GM11168 (cell line): ENCODE data around the gene KRTAP1-4.
"Not testable (repeated sequence)": the region's sequence is repeated elsewhere in the genome, so short reads cannot be mapped to it uniquely, and the experiment has no call there.

ENCODE experiments used
- in situ Hi-C: fragments of 300-500 bp; cut with MboI; formaldehyde crosslinking; loops from one replicate; pipeline ENCODE4 v1.12.0; 2022; ENCODE audit warnings: low sequenced_read_pairs; ENCODE audit not compliant: unreplicated experiment

The KRTAP1-4 gene, protein sequence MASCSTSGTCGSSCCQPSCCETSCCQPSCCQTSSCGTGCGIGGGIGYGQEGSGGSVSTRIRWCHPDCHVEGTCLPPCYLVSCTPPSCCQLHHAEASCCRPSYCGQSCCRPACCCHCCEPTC

DNA sequence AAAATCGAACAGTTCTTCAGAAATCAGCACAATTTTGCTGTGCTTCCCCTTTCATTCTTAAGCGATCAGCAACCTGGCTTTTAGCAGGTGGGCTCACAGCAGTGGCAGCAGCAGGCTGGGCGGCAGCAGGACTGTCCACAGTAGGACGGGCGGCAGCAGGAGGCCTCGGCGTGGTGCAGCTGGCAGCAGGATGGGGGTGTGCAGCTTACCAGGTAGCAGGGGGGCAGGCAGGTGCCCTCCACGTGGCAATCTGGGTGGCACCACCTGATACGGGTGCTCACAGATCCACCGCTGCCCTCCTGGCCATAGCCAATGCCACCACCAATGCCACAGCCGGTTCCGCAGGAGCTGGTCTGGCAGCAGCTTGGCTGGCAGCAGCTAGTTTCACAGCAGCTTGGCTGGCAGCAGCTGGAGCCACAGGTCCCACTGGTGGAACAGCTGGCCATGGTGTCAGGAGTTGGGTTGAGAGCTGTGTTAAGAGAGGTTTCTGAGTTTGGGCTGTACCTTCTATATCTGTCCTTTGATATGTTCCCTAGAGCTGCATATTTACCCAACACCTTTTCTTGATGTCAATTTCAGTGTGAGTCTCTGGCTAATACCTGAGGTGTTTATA is at the start of gene KRTAP1-4:
KRTAP1-4 (minus strand) TSS at position 563 of the 613 bp plus-strand sequence; CDS start at position 446, 117 bp downstream.
- in situ Hi-C loops: no loop called here

DNA sequence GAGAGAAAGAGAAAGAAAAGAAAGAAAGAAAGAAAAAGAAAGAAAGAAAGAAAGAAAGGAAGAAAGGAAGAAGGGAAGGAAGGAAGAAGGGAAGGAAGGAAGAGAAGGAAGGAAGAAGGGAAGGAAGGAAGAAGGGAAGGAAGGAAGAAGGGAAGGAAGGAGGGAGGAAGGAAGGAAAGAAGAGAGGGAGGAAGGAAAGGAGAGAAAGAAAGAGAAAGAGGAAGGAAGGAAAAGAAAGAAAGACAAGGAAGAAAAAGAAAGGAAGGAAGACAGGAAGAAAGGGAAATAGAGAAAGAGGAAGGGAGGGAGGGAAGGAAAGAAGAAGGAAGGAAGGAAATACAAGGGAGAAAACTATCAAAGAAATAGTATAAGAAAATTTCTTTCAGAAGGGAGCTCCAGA is 46.8 kb upstream of the KRTAP1-4 start:
- in situ Hi-C loops: no loop called here

DNA sequence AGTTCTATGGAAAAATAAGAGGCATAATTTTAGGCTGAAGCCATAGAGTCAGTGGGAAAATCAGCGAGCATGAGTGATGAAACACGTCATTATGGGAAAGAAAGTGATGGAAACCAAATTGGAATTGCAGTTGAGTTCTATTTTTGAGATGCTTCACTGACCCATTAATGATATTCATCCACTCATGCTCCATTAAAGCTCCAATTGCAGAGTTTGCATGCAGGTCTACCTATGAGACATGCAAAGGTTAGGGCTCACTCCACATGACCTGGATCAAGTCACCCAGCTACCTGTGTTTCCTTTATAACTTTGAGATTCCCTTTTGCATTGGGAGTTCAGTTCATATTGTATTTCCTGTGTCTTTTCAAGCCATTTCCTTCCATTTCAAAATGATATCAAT is 43.7 kb upstream of the KRTAP1-4 start:
- in situ Hi-C loops: no loop called here

DNA sequence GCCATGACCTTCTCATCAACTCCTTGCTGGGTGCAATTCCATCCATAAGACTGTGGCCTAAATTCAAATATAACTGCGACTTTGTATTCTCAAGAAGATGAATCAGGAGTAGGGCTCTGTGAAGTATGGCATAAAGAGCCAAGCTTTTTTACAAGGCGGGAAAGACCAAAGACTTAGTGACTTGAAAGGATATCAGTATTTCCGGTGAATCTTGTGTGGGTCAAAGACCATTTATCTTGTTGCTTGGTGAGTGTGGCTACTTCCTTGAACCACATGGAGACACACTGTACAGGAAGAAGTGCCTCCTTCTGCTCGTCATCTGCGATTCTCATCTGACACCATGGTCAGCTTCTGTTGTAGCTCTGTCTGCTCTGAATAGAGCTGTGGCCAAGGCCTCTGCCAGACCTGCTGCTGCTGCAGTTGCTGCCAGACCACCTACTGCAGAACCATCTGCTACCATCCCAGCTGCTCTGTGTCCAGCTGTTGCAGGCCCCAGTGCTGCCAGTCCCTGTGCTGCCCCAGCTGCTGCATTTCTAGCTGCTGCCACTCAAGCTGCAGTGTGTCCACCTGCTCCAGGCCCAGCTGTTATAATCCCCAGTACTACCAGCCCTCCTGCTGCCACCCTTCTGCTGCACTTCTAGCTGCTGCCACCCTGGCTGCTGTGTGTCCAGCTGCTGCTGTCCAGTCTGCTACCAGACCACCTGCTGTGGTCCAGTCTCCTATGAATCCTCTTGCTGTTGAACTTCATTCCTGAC is 41.8 kb upstream of the KRTAP1-4 start:
- in situ Hi-C loops: no loop called here

DNA sequence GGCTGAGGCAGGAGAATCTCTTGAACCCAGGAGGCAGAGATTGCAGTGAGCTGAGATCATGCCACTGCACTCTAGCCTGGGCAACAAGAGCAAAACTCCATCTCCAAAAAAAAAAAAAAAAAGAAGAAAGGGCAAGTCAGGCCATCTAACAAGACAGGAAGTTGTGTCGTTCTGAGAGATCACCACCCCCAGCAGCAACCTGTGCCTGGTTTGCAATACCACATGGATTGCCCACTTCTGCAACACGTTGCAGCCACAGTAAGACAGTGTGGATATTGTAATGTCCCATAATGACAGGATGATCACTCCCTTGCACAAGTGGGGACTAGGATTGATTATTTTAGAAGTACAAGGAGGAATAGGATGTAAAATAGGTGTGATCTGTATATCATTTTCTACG is 39.0 kb upstream of the KRTAP1-4 start:
- in situ Hi-C loops: no loop called here

DNA sequence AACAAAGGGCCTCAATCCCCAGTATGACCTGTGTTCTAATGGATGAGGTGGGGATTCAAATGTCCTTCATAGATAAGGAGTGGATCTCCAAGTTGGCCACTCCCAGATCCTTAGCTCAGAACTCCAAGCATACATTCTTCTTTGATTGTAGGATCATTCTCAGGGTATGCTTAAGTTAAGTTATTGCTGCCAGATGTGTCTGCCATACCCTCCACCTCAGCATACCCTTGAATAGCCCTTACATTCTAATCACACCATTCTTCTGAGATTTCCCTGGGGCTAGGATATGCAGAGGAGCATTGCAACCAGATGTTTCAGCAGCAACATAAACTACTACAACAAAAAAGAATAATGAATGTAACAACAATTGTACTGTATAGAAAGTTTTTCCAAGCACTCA is 37.3 kb upstream of the KRTAP1-4 start:
- in situ Hi-C loops: no loop called here

DNA sequence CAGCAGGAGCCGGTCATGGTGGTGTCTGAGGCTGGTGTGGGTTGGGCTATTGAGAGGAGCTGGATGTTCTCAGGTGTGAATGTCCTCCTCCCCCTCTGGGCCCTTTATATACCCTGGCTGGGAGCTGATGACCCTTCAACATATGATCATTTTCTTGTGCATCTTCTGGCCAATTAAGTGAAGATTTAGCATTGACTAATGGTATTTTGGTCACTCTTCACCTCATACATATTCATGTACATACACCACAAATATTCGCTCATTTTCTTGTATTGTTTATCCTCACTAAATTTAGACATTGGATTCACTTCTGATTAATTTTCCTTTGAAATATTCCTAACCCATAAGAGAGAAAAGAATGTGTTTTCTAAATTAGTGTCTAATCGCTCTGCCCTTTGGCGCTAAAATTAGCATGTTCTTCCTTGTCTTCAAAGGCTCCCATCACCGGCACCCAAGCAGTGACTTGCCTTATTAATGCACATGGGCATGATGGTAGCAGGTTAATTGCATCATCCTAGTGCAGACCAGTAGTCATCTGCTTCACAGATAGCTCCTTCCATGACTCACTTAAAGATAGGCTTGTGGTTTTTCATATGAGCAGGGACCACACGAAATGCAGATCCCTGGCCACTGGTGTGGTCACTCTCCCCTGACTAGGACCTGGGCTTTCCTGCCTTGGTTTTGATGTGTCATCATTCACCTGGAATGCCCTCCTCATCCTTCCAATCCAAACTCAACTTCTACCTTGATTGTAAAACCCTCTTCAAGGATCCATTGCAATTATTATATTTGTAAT is 36.0 kb upstream of the KRTAP1-4 start, which contains the start of gene KRTAP2-4:
KRTAP2-4 (minus strand) TSS at position 51 of the 796 bp plus-strand sequence; CDS start at position 17, 34 bp downstream.
- in situ Hi-C loops: no loop called here

DNA sequence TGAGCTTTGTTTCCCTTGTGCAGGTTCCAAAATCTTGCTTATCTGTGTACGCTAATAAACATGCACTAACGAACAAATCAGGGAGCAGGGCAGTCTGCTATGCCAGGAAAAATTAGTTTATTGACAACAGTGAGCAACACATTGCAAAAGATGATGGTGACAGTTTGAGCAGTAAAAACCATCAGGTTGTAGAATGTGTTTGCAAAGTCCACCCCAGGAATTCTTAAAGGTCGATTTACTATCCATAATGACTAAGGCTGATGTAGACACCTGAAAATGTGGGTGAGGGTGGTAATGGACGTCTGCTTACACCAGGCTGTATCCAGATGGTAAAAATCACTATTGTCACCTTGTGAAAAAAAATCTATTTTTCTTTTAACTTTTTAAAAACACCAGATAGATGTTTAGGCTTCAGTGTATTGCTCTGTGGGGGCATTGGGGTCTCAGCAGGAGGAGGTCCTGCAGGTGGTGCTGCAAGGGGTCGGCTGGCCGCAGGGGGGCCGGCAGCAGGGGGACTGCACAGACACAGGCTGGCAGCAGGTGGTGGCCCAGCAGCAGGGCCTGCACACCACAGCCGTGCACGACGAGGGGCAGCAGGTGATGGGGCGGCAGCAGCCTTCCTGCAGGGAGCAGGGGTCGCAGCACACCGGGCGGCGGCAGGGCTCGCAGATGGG is 35.2 kb upstream of the KRTAP1-4 start:
- in situ Hi-C loops: not testable (repeated sequence)

DNA sequence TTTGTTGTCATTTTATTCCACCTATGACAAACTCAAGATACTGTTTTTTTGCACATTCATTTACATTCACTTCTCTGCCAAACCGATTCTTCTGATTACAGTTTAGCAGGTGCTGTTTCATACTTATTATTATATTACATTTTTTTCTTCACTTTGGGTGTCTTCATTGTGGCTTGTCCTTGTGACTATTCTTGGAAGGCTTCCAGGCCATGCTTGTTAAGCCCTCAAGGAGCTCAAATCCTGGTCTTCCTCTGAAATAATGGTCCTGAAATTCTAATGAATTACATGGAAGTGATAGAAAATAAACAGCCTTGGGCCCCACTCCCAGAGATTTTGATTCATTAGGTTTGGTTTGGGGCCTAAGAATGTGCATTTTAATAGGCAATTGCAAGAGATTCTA is 34.3 kb upstream of the KRTAP1-4 start:
- in situ Hi-C loops: no loop called here

DNA sequence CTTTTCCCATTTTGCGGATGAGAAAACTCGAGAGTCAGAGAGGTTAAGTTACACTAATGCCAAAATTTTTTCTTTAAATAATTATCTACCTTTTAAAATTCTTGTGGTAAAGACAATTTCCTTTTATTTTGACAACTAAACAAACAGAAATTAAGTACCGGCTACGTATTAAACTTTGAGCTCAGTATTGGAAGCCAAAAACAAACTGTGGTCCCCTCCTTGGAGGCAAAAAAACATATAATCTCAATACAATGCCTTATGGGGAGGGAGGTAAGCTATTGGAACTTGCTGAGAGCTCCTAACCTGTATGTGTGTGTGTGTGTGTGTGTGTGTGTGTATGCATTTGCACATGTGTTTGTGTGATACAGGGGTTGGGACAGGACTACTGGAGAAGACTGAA is 33.5 kb upstream of the KRTAP1-4 start:
- in situ Hi-C loops: no loop called here

DNA sequence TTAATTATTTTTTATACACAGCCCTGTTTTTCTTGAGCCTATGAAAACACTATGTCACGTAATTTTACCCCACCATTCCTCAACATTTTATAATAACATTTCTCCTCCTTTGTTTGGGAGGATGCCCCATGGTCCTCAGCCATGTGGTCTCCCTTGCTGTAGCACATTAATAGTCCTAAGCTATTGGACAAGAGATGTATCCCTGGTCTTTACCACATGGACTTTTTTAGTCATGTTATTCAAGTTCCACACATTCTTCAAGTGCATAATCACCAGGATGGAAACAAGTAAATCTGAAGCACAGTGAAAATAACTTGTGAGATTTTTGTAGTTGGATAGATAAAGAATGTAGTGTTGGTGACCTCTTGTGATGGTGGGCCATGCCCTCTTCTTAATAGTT is 32.0 kb upstream of the KRTAP1-4 start:
- in situ Hi-C loops: no loop called here

DNA sequence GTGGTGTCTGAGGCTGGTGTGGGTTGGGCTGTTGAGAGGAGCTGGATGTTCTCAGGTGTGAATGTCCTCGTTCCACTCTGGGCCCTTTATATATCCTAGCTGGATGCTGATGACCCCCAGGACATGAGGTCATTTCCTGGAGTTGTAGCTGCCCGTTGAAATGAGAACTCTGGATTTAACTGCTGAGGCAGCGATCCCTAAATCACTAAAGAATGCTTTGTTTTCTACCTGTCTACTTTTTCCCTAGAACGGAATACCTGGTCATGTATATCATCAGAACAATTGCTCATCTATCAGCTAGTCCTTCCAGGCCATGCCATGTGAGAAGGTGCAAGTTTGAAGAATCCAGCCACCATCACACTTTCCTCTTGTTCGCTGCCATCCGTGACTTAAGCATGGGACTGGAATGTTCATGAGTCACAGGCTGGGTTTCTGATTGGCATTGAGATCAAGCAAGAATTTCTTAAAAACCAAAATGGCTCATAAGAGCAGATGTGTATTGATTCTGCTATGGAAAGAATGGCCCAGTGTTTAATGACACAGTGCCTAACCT is 30.1 kb upstream of the KRTAP1-4 start, which contains the start of gene KRTAP2-3:
KRTAP2-3 (minus strand) TSS at position 63 of the 553 bp plus-strand sequence. CDS start 64 bp downstream, outside the sequence.
- in situ Hi-C loops: no loop called here

DNA sequence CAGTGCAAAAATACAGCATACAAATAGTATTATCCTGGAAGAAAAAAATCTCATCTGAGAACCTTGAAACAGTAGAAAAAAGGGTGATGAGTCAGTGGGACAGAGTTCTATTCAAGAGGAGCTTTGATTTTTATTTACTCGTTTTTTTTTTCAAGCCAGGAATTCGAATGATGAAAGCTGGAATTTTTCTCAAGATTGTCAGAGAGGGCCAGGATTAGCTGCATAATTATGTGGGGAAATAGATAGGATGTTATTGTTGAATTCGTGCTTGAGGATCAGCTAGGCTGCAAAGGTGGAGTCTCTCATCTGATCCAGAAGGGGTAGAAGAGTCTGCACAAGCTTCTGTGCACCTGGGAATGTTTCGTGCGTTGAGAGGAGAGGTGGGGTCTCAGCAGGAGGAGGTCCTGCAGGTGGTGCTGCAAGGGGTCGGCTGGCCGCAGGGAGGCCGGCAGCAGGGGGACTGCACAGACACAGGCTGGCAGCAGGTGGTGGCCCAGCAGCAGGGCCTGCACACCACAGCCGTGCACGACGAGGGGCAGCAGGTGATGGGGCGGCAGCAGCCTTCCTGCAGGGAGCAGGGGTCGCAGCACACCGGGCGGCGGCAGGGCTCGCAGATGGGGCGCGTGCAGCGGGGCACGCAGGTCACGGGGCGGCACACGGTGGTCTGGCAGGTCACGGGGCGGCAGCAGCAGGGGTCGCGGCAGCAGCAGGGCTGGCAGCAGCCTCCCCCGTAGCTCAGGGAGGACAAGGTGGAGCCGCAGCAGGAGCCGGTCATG is 29.5 kb upstream of the KRTAP1-4 start:
- in situ Hi-C loops: not testable (repeated sequence)

DNA sequence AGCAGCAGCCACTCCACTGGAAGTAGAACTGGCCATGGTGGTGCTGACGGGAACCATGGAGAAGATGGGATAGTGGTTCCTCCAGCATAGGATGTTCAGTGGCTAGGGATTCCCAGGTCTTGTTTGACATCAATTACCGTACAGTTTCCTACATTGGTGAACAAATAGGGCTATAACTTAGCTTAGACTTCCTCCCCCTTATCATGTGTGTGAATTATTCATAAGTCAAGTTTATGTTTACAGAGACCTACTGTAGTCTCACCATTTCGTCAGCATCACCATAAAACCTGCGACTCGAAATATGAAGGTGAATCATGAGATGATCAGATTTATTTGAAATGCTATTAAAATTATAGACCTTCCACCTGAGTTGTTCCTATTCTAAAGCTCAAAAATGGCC is 28.7 kb upstream of the KRTAP1-4 start:
- in situ Hi-C loops: no loop called here

DNA sequence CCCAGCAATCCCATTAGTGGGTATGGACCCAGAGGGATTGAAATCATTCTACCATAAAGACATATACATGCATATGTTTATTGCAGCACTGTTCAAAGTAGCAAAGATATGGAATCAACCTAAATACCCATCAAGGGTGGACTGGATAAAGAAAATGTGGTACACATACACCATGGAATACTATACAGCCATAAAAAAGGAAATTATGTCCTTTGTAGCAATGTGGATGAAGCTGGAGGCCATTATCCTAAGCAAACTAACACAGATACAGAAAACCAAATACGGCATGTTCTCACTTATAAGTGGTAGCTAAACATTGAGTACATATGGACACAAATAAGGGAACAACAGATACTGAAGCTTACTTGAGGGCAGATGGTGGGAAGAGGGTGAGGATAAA is 27.6 kb upstream of the KRTAP1-4 start:
- in situ Hi-C loops: no loop called here

DNA sequence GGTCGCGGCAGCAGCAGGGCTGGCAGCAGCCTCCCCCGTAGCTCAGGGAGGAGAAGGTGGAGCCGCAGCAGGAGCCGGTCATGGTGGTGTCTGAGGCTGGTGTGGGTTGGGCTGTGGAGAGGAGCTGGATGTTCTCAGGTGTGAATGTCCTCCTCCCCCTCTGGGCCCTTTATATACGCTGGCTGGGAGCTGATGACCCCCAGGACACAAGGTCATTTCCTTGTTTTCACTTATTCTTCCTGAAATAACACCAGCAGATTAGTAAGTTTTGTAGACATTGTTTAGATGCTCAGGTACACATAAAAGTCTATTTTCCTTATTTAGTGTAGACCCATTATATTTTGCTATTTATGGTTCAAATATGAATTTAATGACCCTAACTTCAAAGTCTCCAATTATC is 25.1 kb upstream of the KRTAP1-4 start, which contains the start of gene KRTAP2-2:
KRTAP2-2 (minus strand) TSS at position 101 of the 400 bp plus-strand sequence; CDS start at position 82, 19 bp downstream.
- in situ Hi-C loops: not testable (repeated sequence)

DNA sequence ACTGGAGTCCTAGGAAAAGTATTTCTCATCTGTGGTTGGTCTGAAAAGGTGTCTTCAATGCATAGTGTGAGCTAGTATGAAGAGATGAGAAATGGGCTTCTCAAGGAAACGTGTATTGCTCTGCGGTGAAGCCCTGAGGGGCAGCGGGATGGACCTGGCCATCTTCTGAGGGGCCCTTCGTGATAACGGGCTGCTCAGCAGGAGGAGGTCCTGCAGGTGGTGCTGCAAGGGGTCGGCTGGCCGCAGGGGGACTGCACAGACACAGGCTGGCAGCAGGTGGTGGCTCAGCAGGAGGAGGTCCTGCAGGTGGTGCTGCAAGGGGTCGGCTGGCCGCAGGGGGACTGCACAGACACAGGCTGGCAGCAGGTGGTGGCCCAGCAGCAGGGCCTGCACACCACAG is 24.6 kb upstream of the KRTAP1-4 start:
- in situ Hi-C loops: not testable (repeated sequence)

DNA sequence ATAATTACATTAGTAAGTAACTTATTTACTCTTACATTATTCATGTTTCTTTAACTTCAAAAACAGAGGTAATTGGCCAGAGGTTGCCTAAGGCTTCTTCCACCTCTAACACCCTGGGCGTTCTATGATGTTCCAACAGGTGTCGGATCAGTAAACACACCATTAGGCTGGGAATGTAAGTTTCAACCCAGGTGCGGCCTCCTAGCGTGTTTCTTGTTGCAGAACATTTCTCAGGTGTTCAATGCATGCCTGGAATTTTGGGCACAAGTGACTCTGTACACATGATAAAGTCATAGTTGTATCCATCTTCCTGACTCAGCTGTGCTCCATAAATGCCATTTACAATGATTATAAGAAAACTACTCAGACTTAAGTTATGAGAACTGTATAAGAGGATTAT is 24.0 kb upstream of the KRTAP1-4 start:
- in situ Hi-C loops: no loop called here

DNA sequence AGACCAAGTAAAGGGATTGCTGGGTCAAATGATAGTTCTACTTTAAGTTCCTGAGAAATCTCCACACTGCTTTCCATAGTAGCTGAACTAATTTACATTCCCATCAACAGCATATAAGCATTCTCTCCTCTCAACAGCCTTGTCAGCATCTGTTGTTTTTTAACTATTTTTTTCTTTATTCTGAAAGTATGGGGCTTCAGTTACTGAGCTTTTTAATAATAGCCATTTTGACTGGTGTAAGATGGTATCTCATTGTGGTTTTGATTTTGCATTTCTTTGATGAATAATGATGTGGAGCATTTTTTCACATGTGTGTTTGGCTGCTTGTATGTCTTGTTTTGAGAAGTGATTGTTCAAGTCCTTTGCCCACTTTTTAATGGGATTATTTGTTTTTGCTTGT is 22.6 kb upstream of the KRTAP1-4 start:
- in situ Hi-C loops: no loop called here
